Germinal center (tissue), 1 donor: ENCODE measurements around the gene VKORC1.
A peak's percentile ranks its signal among the peaks of the same experiment; 100 is the strongest.
"Not testable (repeated sequence)": the region's sequence is repeated elsewhere in the genome, so short reads cannot be mapped to it uniquely, and the experiment has no call there.

Source experiments
- DNase-seq: peaks from one replicate; pipeline ENCODE4 v3.0.0; 2012; ENCODE audit warnings: mixed read lengths, low spot score

The VKORC1 gene

GRCh38 chr16:31094424-31095120 lies at the start of gene VKORC1:
Gene VKORC1 (minus strand): TSS chr16:31094797. CDS start chr16:31094729, 68 bp downstream.
- DNase-seq = peak; percentile 86

- DNase-seq = no peak
Measured at GRCh38 chr16:31143694-31144148, 49.1 kb upstream of the VKORC1 start.

GRCh38 chr16:31143011-31143693 lies 48.6 kb upstream of the VKORC1 start:
- no peak for DNase-seq

- DNase-seq = peak; percentile 100
Measured at GRCh38 chr16:31142109-31143010, 47.8 kb upstream of the VKORC1 start.

- no peak for DNase-seq
Measured at GRCh38 chr16:31141489-31142108, 47.0 kb upstream of the VKORC1 start.

- not testable (repeated sequence) for DNase-seq
Measured at GRCh38 chr16:31141071-31141469, 46.5 kb upstream of the VKORC1 start.

GRCh38 chr16:31138621-31139578 lies 44.3 kb upstream of the VKORC1 start:
- DNase-seq = no peak

GRCh38 chr16:31136822-31137499 lies 42.4 kb upstream of the VKORC1 start:
- DNase-seq = not testable (repeated sequence)

GRCh38 chr16:31136287-31136662 lies 41.7 kb upstream of the VKORC1 start:
- DNase-seq = no peak

- DNase-seq = no peak
Measured at GRCh38 chr16:31135535-31136286, 41.1 kb upstream of the VKORC1 start, which contains the start of gene PRSS8. Gene PRSS8 (minus strand): TSS chr16:31135727. CDS start chr16:31135498, 229 bp downstream.

GRCh38 chr16:31134625-31135534 lies 40.3 kb upstream of the VKORC1 start:
- DNase-seq = no peak

GRCh38 chr16:31134091-31134571 lies 39.5 kb upstream of the VKORC1 start:
- DNase-seq = no peak

- DNase-seq = no peak
Measured at GRCh38 chr16:31133046-31133501, 38.5 kb upstream of the VKORC1 start.

GRCh38 chr16:31132303-31132979 lies 37.8 kb upstream of the VKORC1 start:
- DNase-seq = no peak

GRCh38 chr16:31131841-31132271 lies 37.3 kb upstream of the VKORC1 start:
- no peak for DNase-seq

GRCh38 chr16:31131416-31131815 lies 36.8 kb upstream of the VKORC1 start:
- DNase-seq = no peak

- DNase-seq = no peak
Measured at GRCh38 chr16:31130899-31131298, 36.3 kb upstream of the VKORC1 start.
